A673 (cell line): ENCODE data around the gene DMXL2.

Experiments used
- EZH2 ChIP-seq: fragments of 200-600 bp; sonication (generic); IDR thresholded peaks from 2 replicates; pipeline ENCODE4 v1.6.1; 2017; ENCODE audit warnings: borderline replicate concordance, low read depth, mild to moderate bottlenecking, mixed read lengths, antibody characterized with exemption, low read length; ENCODE audit not compliant: poor library complexity, severe bottlenecking
- TF ChIP-seq, protein P1 (sequence below): fragments of 300-800, 200-600 bp; sonication (generic); conservative IDR thresholded peaks from 2 replicates; pipeline ENCODE4 v1.5.1; 2017; ENCODE audit warnings: low read depth, mild to moderate bottlenecking, antibody characterized with exemption, low read length, moderate library complexity, mixed read lengths

DNA sequence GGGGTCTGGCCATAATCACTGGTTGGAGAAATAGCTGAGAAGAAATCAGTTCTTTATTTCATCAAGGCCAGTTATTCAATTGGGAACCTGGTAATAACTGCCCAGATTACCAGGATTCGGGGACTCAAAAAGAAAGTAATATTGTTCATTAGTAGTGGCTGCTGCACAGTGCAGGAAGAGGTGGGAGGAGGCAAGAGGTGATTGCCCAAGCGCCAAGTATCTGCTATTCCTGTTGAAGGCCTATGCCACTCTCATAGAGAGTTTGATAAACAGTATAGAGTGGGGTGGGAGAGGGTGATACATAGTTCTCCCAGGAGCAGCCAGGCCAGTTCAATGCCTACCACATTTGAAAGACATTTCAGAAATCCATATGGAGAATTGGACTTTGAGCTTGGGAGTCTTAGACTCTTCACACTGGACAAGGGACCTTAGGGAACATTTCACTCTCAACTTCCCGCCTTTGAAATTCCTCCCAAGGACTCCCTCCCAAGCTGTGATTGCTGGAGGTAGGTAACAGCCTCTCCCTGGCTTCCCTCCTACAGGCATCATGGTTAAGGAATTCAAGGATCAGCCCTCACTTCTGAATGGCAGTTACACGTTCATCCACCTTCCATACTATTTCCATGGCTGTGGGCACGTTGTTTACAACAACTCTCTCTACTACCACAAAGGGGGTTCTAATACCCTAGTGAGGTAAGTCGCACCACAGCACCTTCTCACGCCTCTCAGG, 221.4 kb downstream of the DMXL2 start:
- TF ChIP-seq, protein P1, sequence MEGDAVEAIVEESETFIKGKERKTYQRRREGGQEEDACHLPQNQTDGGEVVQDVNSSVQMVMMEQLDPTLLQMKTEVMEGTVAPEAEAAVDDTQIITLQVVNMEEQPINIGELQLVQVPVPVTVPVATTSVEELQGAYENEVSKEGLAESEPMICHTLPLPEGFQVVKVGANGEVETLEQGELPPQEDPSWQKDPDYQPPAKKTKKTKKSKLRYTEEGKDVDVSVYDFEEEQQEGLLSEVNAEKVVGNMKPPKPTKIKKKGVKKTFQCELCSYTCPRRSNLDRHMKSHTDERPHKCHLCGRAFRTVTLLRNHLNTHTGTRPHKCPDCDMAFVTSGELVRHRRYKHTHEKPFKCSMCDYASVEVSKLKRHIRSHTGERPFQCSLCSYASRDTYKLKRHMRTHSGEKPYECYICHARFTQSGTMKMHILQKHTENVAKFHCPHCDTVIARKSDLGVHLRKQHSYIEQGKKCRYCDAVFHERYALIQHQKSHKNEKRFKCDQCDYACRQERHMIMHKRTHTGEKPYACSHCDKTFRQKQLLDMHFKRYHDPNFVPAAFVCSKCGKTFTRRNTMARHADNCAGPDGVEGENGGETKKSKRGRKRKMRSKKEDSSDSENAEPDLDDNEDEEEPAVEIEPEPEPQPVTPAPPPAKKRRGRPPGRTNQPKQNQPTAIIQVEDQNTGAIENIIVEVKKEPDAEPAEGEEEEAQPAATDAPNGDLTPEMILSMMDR, result no peak
- no peak for TF ChIP-seq EZH2
